IPS-NIHi11 (cell line): ENCODE data around the gene ITPR2.

ENCODE experiments used
- DNase-seq: peaks from one replicate; pipeline ENCODE4 v3.0.0; 2012; ENCODE audit warnings: mixed read lengths, low spot score

ITPR2 gene

GRCh38 chr12:26399381-26399780, 433.6 kb downstream of the ITPR2 start:
- DNase-seq, result no peak

GRCh38 chr12:26396402-26396801, 436.6 kb downstream of the ITPR2 start:
- DNase-seq, result no peak

GRCh38 chr12:26389343-26389742, 443.7 kb downstream of the ITPR2 start:
- no peak for DNase-seq

GRCh38 chr12:26384536-26384935, 448.5 kb downstream of the ITPR2 start:
- DNase-seq, result no peak

- no peak for DNase-seq
These were observed 450.0 kb downstream of the ITPR2 start for GRCh38 chr12:26383041-26383440.

GRCh38 chr12:26380897-26381296, 452.1 kb downstream of the ITPR2 start:
- no peak for DNase-seq

- no peak for DNase-seq
These were observed 453.1 kb downstream of the ITPR2 start for GRCh38 chr12:26379777-26380467.

- no peak for DNase-seq
These were observed 454.3 kb downstream of the ITPR2 start for GRCh38 chr12:26378711-26379110.

- no peak for DNase-seq
These were observed 457.9 kb downstream of the ITPR2 start for GRCh38 chr12:26374934-26375680.

GRCh38 chr12:26373606-26374495, 459.1 kb downstream of the ITPR2 start:
- DNase-seq, result no peak

GRCh38 chr12:26372866-26373265, 460.1 kb downstream of the ITPR2 start:
- DNase-seq, result no peak

- DNase-seq, result no peak
These were observed 462.9 kb downstream of the ITPR2 start for GRCh38 chr12:26370098-26370497.

GRCh38 chr12:26369588-26369987, 463.4 kb downstream of the ITPR2 start:
- peak; percentile 12 for DNase-seq

GRCh38 chr12:26367991-26368730, 464.8 kb downstream of the ITPR2 start:
- no peak for DNase-seq

GRCh38 chr12:26361964-26362363, 471.0 kb downstream of the ITPR2 start:
- DNase-seq, result no peak

- DNase-seq, result no peak
These were observed 472.9 kb downstream of the ITPR2 start for GRCh38 chr12:26360062-26360461.

- no peak for DNase-seq
These were observed 473.4 kb downstream of the ITPR2 start for GRCh38 chr12:26359576-26359975.

- DNase-seq, result no peak
These were observed 474.3 kb downstream of the ITPR2 start for GRCh38 chr12:26358651-26359050.

- DNase-seq, result no peak
These were observed 485.7 kb downstream of the ITPR2 start for GRCh38 chr12:26347300-26347699.

- DNase-seq, result no peak
These were observed 486.3 kb downstream of the ITPR2 start for GRCh38 chr12:26346736-26347135.

GRCh38 chr12:26345471-26346003, 487.5 kb downstream of the ITPR2 start:
- no peak for DNase-seq

- DNase-seq, result no peak
These were observed 491.5 kb downstream of the ITPR2 start for GRCh38 chr12:26341491-26341890.
